Lower lobe of right lung (tissue), 2 donors: ENCODE measurements around the gene GOLGA8S. TPM values are rescaled to one million over a fixed set of nuclear protein-coding genes. Genes with fewer than 3 reads are reported as not detected.
"Not testable (repeated sequence)": the region's sequence is repeated elsewhere in the genome, so short reads cannot be mapped to it uniquely, and the experiment has no call there.

ENCODE experiments used
- ATAC-seq, 2 donors: fragments of 200-7000 bp; cut with Tn5 transposase; one replicate each; pipeline ENCODE4 v1.9.1; 2020 to 2022; ENCODE audit warnings: mild to moderate bottlenecking in 2 of 2, moderate library complexity in 2 of 2
- DNase-seq: peaks from one replicate; pipeline ENCODE4 v3.0.0-alpha.2; 2020
- H3K27ac ChIP-seq: fragments of 200-600 bp; one replicate; pipeline ENCODE4 v1.8.0; 2022
- H3K27me3 ChIP-seq: fragments of 200-600 bp; one replicate; pipeline ENCODE4 v1.8.0; 2022; ENCODE audit warnings: low read depth
- H3K36me3 ChIP-seq: fragments of 200-600 bp; one replicate; pipeline ENCODE4 v1.8.0; 2022; ENCODE audit warnings: mild to moderate bottlenecking
- H3K4me1 ChIP-seq: fragments of 200-600 bp; one replicate; pipeline ENCODE4 v1.8.0; 2022
- H3K4me3 ChIP-seq: fragments of 200-600 bp; one replicate; pipeline ENCODE4 v1.8.0; 2022; ENCODE audit warnings: mild to moderate bottlenecking
- H3K9me3 ChIP-seq: fragments of 200-600 bp; one replicate; pipeline ENCODE4 v1.8.0; 2022
- intact Hi-C: fragments of 100-400 bp; cut with DNase I; formaldehyde crosslinking; loops from one replicate; pipeline ENCODE4 v1.11.0; 2022
- total RNA-seq: library from RNA; stranded (reverse); fragmentation: NEBNext Ultra II Directional; extraction: Animal tissue kit (Norgen Biotek cat#: 25700); gene quantifications from one replicate; pipeline ENCODE4 v1.2.1, GENCODE V29; 2021
- TF ChIP-seq, protein P1 (sequence below): fragments of 200-600 bp; IDR thresholded peaks from one replicate; pipeline ENCODE4 v1.8.0; 2022; ENCODE audit warnings: antibody characterized with exemption, mild to moderate bottlenecking
- donor health status: DM: no; HTN: yes; CAD: no; lungs with severe emphysema.

Gene GOLGA8S
- total RNA-seq, 1 donor from 2014 or later: 0.53 TPM

DNA sequence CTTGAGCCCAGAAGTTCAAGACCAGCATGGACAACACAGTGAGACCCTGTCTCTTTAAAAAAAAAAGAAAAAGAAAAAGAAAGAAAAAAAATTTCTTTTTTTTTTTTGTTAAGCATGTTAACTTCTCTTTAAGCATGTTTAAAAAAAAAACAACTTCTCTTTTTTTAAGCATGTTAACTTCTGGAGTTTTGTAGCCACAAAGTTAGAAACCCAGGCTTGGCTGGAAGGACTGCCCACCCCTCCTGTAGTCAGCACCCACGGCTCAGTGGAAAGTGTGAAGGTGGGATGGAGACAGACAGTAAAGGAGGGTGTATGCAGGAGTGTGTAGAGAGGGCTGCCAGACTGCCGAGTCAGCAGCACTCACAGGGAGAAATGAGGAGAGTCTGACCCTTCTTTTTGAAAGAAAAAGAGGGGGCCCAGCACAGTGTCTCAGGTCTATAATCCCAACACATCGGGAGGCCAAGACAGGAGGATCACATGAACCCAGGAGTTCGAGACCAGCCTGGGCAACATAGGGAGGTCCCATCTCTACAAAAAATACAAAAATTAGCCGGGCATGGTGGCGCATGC lies 33.2 kb downstream of the GOLGA8S start:
- no peak for ATAC-seq
- intact Hi-C loops: no loop called here
- Histone ChIP-seq H3K9me3 (no peaks in the 10 kb centered on the region), H3K4me1 (no peaks in the 10 kb centered on the region), H3K27me3 (no peaks in the 10 kb centered on the region), H3K27ac (no peak overlapping the region), H3K36me3 (no peaks in the 10 kb centered on the region), H3K4me3 (no peak overlapping the region)
- DNase-seq: no peak
- TF ChIP-seq, protein P1, sequence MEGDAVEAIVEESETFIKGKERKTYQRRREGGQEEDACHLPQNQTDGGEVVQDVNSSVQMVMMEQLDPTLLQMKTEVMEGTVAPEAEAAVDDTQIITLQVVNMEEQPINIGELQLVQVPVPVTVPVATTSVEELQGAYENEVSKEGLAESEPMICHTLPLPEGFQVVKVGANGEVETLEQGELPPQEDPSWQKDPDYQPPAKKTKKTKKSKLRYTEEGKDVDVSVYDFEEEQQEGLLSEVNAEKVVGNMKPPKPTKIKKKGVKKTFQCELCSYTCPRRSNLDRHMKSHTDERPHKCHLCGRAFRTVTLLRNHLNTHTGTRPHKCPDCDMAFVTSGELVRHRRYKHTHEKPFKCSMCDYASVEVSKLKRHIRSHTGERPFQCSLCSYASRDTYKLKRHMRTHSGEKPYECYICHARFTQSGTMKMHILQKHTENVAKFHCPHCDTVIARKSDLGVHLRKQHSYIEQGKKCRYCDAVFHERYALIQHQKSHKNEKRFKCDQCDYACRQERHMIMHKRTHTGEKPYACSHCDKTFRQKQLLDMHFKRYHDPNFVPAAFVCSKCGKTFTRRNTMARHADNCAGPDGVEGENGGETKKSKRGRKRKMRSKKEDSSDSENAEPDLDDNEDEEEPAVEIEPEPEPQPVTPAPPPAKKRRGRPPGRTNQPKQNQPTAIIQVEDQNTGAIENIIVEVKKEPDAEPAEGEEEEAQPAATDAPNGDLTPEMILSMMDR: no peak

DNA sequence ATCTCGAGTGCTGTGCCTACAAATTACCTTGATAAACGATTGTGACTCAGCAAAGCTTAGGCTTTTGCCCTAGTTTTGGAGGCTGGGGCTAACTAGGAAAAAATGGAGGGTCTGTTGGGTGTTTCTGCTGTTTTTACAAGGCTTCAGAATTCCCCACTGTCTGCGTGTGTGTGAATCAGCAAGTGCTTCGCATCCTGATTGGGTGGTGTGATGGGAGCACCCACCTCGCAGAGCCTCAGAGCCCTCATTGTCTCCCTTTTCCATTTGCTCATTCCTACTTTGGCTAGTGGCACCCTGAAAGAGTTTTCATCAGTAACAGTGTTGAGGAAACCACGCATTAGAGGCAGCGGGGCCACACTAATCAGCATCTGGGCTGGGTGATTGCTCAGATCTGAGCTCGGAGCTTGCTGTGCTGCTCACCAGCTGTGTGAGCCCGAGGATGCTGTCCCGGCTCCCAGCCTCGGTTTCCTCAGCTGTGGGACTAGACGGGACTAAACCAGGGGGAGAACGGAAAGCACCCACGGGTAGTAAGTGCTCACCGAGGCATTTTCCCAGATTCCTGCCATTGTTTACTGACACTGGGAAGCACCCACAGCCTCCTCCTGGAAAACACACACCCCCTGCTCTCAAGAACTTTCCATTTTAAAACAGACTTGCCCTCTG lies 40.6 kb downstream of the GOLGA8S start:
- no peaks in the 10 kb centered on the region for H3K9me3 ChIP-seq
- H3K27ac ChIP-seq: no peak overlapping the region
- TF ChIP-seq, protein P1: no peak
- intact Hi-C loops: no loop called here
- no peaks in the 10 kb centered on the region for H3K27me3 ChIP-seq
- ATAC-seq (no peak), DNase-seq (no peak)
- H3K4me1 ChIP-seq: no peaks in the 10 kb centered on the region
- H3K4me3 ChIP-seq: no peak overlapping the region
- no peaks in the 10 kb centered on the region for H3K36me3 ChIP-seq

DNA sequence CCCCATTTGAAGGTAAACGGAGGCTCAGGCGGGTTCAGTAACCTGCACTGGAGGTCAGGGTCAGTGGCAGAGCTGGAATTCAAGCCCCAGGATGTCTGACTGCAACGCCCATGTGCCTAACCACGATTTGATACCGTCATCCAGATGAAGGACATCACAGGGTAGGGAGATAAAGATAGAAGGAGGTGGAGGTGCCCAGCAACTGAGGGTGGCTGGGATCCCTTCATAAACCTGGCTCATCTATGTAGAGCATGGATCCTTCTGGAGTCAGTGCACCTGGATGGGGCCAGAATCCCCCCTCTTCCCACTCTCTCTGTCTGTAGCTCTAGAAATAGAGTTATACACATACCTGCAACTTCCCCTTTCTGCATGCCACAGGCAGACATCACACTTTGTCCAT lies 41.3 kb downstream of the GOLGA8S start:
- no peak for DNase-seq
- TF ChIP-seq, protein P1: no peak
- Histone ChIP-seq H3K9me3 (no peaks in the 10 kb centered on the region), H3K4me3 (no peak overlapping the region), H3K36me3 (no peaks in the 10 kb centered on the region), H3K27ac (no peak overlapping the region), H3K4me1 (no peaks in the 10 kb centered on the region), H3K27me3 (no peaks in the 10 kb centered on the region)
- no peak for ATAC-seq
- intact Hi-C loops: no loop called here

DNA sequence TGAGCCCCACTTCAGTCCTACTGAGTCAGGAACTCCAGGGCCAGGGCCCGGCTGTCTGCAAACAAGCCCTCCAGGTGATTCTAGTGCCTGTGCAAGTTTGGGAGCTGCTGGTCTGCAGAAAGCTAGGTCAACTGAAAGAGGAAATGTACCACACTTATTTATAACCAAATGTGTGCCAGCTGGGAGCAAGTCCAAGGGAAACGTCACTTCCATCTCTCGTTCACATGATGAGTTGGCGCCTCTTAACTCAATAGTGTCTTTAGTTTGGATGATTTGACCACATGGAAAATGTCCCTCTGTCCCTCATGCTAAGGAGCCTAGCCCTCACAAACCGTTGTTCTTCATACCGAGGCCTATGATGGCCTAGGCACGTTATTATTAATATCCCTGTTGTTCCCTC lies 43.2 kb downstream of the GOLGA8S start:
- H3K36me3 ChIP-seq: no peaks in the 10 kb centered on the region
- intact Hi-C loops: no loop called here
- H3K9me3 ChIP-seq: no peaks in the 10 kb centered on the region
- DNase-seq (no peak), ATAC-seq (no peak)
- TF ChIP-seq, protein P1: no peak
- H3K4me3 ChIP-seq: no peak overlapping the region
- H3K27me3 ChIP-seq: no peaks in the 10 kb centered on the region
- H3K4me1 ChIP-seq: no peaks in the 10 kb centered on the region
- H3K27ac ChIP-seq: no peak overlapping the region

DNA sequence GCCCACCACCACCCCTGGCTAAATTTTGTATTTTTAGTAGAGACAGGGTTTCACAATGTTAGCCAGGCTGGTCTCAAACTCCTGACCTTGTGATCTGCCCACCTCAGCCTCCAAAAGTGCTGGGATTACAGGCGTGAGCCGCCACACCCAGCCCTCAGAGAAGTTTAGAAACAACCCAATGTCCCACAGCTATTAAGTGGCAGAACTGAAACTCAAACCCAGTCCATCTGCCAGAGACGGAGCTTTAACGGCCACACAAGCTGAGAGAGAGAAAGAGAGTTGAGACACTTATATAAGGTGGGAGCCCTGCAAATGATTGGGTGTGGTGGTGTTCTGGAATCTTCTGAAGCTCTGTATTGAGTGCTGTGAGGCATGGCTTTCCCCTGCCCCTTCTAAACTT lies 43.8 kb downstream of the GOLGA8S start:
- ATAC-seq, H3K4me1 ChIP-seq, H3K27me3 ChIP-seq, H3K9me3 ChIP-seq, intact Hi-C loops, H3K36me3 ChIP-seq, H3K4me3 ChIP-seq, H3K27ac ChIP-seq, DNase-seq: not testable (repeated sequence)

DNA sequence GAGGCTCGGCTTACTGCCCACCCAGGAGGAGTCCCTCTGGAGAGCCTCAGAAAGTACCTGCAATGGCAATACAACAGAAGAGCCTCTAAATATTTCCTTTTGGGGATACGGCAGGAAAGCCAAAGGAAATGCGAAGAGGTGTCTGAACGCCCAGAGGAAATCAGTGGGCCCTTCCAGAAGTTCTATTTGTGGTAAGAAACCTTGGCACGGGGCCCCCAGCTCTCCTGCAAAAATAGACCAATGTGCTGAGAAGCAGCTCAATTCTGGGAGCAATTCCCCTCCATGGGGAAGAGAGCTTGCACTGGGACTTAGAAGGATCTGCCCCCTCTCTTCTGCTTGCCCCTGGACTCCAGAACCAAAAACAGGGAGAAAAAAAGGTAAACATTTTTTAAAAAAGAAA lies 44.7 kb downstream of the GOLGA8S start:
- DNase-seq, H3K27me3 ChIP-seq, H3K4me1 ChIP-seq, H3K27ac ChIP-seq, intact Hi-C loops, H3K36me3 ChIP-seq, ATAC-seq, H3K9me3 ChIP-seq, H3K4me3 ChIP-seq: not testable (repeated sequence)
